ENCODE results near the gene DIO2.

The DIO2 gene

GRCh38 chr14:80202888-80203562 is 8.3 kb downstream of the DIO2 start:
- DNase-seq (ENCODE audit: low spot score in 2 of 2), result peak in 1 of 2 donors; percentile 50
- ATAC-seq, result no peak
- no peak overlapping the region for H3K27ac Mint-ChIP-seq
- H3K36me3 Mint-ChIP-seq, result no peaks in the 10 kb centered on the region
- peaks cover 8% of the 10 kb centered on the region for H3K9me3 Mint-ChIP-seq
- H3K4me3 Mint-ChIP-seq, result no peak overlapping the region
- no peaks in the 10 kb centered on the region for H3K4me1 Mint-ChIP-seq

GRCh38 chr14:80200093-80200492 is 11.2 kb downstream of the DIO2 start:
- Mint-ChIP-seq H3K9me3 (peaks cover 4% of the 10 kb centered on the region), H3K4me1 (no peaks in the 10 kb centered on the region), H3K27ac (no peak overlapping the region), H3K4me3 (no peak overlapping the region), H3K36me3 (no peaks in the 10 kb centered on the region)
- no peak for DNase-seq (ENCODE audit: low spot score in 2 of 2)
- no peak for ATAC-seq

- ATAC-seq (no peak), DNase-seq (ENCODE audit: low spot score in 2 of 2) (no peak)
- H3K9me3 Mint-ChIP-seq, result peaks cover 3% of the 10 kb centered on the region
- H3K27ac Mint-ChIP-seq, result no peak overlapping the region
- no peaks in the 10 kb centered on the region for H3K36me3 Mint-ChIP-seq
- no peaks in the 10 kb centered on the region for H3K4me1 Mint-ChIP-seq
- H3K4me3 Mint-ChIP-seq, result no peak overlapping the region
These were observed 22.7 kb downstream of the DIO2 start for GRCh38 chr14:80188571-80188970.

DNA sequence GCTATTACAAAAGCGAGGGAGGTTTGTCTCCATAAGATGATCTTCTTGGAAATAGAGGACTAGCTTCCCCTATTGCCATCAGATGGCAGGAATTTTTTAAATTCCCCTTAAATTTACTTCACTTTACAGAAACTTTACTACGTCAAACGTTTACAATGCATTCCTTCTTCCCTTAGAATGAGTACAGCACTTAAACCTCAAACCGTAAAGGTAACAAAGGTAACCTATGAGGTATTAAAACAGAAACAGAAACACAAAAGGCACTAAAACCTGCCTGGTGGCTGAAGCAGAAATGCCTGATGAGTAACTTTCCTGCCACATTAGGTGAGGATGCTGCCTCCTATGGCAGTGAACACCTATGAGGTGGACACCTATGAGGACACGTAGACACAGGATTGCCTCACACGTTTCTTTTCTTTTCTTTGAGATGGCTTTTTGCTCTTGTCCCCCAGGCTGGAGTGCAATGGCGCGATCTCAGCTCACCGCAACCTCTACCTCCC is 25.0 kb downstream of the DIO2 start:
- ATAC-seq (no peak), DNase-seq (ENCODE audit: low spot score in 2 of 2) (no peak)
- no peaks in the 10 kb centered on the region for H3K4me1 Mint-ChIP-seq
- H3K9me3 Mint-ChIP-seq, result peaks cover 7% of the 10 kb centered on the region
- H3K27ac Mint-ChIP-seq, result no peak overlapping the region
- H3K4me3 Mint-ChIP-seq, result no peak overlapping the region
- no peaks in the 10 kb centered on the region for H3K36me3 Mint-ChIP-seq

- DNase-seq (ENCODE audit: low spot score in 2 of 2) (no peak), ATAC-seq (no peak)
- Mint-ChIP-seq H3K9me3 (peaks cover 12% of the 10 kb centered on the region), H3K36me3 (no peaks in the 10 kb centered on the region), H3K4me1 (no peaks in the 10 kb centered on the region), H3K4me3 (no peak overlapping the region), H3K27ac (no peak overlapping the region)
These were observed 34.4 kb downstream of the DIO2 start for GRCh38 chr14:80176893-80177292.

DNA sequence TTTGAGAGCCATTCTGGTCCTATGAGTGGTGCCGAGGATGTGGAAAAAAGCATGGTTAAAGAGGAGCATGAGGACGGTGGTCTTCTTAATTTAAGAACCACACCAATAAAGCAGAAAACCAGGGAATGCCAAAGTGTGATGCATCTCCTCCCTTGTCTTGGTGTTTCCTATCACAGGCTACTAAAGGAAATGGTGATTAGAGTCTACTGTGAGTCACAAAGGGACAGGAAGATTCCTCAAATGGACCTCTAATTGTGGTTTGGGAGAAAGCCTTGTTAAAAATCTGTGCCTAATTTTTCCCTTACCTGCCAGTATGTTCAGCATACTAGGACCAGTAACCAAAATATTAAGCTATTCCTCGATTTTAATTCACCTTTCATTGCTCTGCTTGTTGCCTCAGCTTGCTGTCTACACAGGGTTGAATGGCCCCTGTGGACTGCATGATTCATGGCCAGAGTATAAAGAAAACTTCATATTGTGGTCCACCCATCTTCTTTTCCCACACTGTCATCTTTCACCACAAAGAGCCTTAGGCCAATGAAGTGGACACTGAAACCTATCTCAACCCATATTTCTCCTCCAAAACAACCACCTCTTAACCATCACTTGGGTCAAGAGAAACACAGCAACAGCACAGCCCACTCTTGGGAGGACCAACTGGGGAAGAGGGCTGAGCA is 38.8 kb downstream of the DIO2 start:
- no peak for DNase-seq (ENCODE audit: low spot score in 2 of 2)
- Mint-ChIP-seq H3K9me3 (peaks cover 11% of the 10 kb centered on the region), H3K4me3 (no peak overlapping the region), H3K4me1 (no peaks in the 10 kb centered on the region), H3K27ac (no peak overlapping the region), H3K36me3 (no peaks in the 10 kb centered on the region)
- ATAC-seq, result no peak

GRCh38 chr14:80167793-80168448 is 43.4 kb downstream of the DIO2 start:
- Mint-ChIP-seq H3K9me3 (peaks cover 3% of the 10 kb centered on the region), H3K36me3 (no peaks in the 10 kb centered on the region), H3K4me1 (no peaks in the 10 kb centered on the region), H3K4me3 (no peak overlapping the region), H3K27ac (no peak overlapping the region)
- DNase-seq (ENCODE audit: low spot score in 2 of 2) (no peak), ATAC-seq (no peak)

- Mint-ChIP-seq H3K27ac (no peak overlapping the region), H3K4me3 (no peak overlapping the region), H3K4me1 (no peaks in the 10 kb centered on the region), H3K36me3 (no peaks in the 10 kb centered on the region), H3K9me3 (peaks cover 3% of the 10 kb centered on the region)
- DNase-seq (ENCODE audit: low spot score in 2 of 2), result no peak
- ATAC-seq, result no peak
These were observed 46.1 kb downstream of the DIO2 start for GRCh38 chr14:80164991-80165721.

DNA sequence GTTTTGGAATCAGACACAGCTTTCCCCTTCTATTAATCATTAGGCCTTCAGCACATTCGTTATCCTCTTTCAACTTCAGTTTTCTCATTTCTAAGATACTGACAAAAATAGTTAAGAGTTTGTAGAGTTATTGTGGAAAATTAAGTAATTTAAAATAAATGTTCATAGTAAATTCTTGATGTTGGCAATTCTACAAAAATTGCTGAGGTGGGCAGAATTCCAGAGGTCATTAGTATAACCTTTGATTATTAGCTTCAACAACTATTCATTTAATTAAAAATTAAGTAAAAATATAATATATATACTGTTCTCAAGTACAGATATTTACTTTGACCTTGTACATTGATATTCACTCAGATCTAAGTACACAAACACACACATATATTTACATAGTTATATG is 58.5 kb downstream of the DIO2 start:
- peaks cover 13% of the 10 kb centered on the region for H3K9me3 Mint-ChIP-seq

GRCh38 chr14:80152166-80152565 is 59.1 kb downstream of the DIO2 start:
- H3K9me3 Mint-ChIP-seq, result peaks cover 9% of the 10 kb centered on the region
- no peaks in the 10 kb centered on the region for H3K4me1 Mint-ChIP-seq
- H3K4me3 Mint-ChIP-seq, result no peak overlapping the region
- ATAC-seq, result no peak
- H3K36me3 Mint-ChIP-seq, result no peaks in the 10 kb centered on the region
- DNase-seq (ENCODE audit: low spot score in 2 of 2), result no peak
- H3K27ac Mint-ChIP-seq, result no peak overlapping the region

More for the DNA sequence above, 58.5 kb downstream of the DIO2 start:
- H3K36me3 Mint-ChIP-seq, result no peaks in the 10 kb centered on the region
- H3K27ac Mint-ChIP-seq, result no peak overlapping the region
- ATAC-seq (no peak), DNase-seq (ENCODE audit: low spot score in 2 of 2) (no peak)
- H3K4me1 Mint-ChIP-seq, result no peaks in the 10 kb centered on the region
- no peak overlapping the region for H3K4me3 Mint-ChIP-seq

GRCh38 chr14:80150301-80150700 is 61.0 kb downstream of the DIO2 start:
- ATAC-seq, result peak; percentile 44
- no peaks in the 10 kb centered on the region for H3K4me1 Mint-ChIP-seq
- H3K4me3 Mint-ChIP-seq, result no peak overlapping the region

More at GRCh38 chr14:80150301-80150700, 61.0 kb downstream of the DIO2 start:
- Mint-ChIP-seq H3K27ac (no peak overlapping the region), H3K9me3 (peaks cover 11% of the 10 kb centered on the region), H3K36me3 (no peaks in the 10 kb centered on the region)
- DNase-seq (ENCODE audit: low spot score in 2 of 2), result no peak
